Endodermal cell (in vitro differentiated cells): ENCODE results near the gene MCF2L2. TPM values are rescaled to one million over a fixed set of nuclear protein-coding genes. Genes with fewer than 3 reads are reported as not detected.

Experiments used
- DNase-seq: peaks from one replicate; pipeline ENCODE4 v3.0.0-alpha.2; 2017
- H3K27ac ChIP-seq: 2 replicates; pipeline ENCODE4 v1.5.1; 2013; ENCODE audit warnings: mild to moderate bottlenecking, low read depth, low read length, moderate library complexity
- H3K27me3 ChIP-seq: 2 replicates; pipeline ENCODE4 v1.6.1; 2013; ENCODE audit warnings: mild to moderate bottlenecking, low read length, moderate library complexity; ENCODE audit not compliant: insufficient read depth, control insufficient read depth, poor library complexity, severe bottlenecking
- H3K36me3 ChIP-seq: 2 replicates; pipeline ENCODE4 v1.7.0; 2013; ENCODE audit warnings: mild to moderate bottlenecking, low read length, moderate library complexity; ENCODE audit not compliant: control insufficient read depth, insufficient read depth
- H3K4me1 ChIP-seq: one replicate; pipeline ENCODE4 v1.7.0; 2013; ENCODE audit warnings: low read length; ENCODE audit not compliant: control insufficient read depth, insufficient read depth
- H3K4me3 ChIP-seq: 2 replicates; pipeline ENCODE4 v1.5.1; 2013; ENCODE audit warnings: mild to moderate bottlenecking, low read length, moderate library complexity
- H3K9ac ChIP-seq: 2 replicates; pipeline ENCODE4 v1.6.1; 2013; ENCODE audit warnings: mild to moderate bottlenecking, low read length, moderate library complexity; ENCODE audit not compliant: poor library complexity, severe bottlenecking; ENCODE audit errors: extremely low read depth
- H3K9me3 ChIP-seq: 2 replicates; pipeline ENCODE4 v1.6.1; 2013; ENCODE audit warnings: mild to moderate bottlenecking, low read length, moderate library complexity; ENCODE audit not compliant: control insufficient read depth
- H3K27ac Mint-ChIP-seq: 2 replicates; pipeline ENCODE4 v1.8.0; 2020; ENCODE audit warnings: mixed read lengths
- H3K27me3 Mint-ChIP-seq: 2 replicates; pipeline ENCODE4 v1.8.0; 2021; ENCODE audit warnings: mild to moderate bottlenecking, mixed read lengths; ENCODE audit not compliant: insufficient read depth
- H3K36me3 Mint-ChIP-seq: 2 replicates; pipeline ENCODE4 v1.8.0; 2020; ENCODE audit warnings: low read depth, mixed read lengths
- H3K4me1 Mint-ChIP-seq: 2 replicates; pipeline ENCODE4 v1.8.0; 2020; ENCODE audit warnings: mixed read lengths
- H3K4me3 Mint-ChIP-seq: 2 replicates; pipeline ENCODE4 v1.8.0; 2020; ENCODE audit warnings: mild to moderate bottlenecking, moderate library complexity, mixed read lengths
- H3K9me3 Mint-ChIP-seq: 2 replicates; pipeline ENCODE4 v1.8.0; 2020; ENCODE audit warnings: mild to moderate bottlenecking, mixed read lengths
- CTCF ChIP-seq: fragments of 200-600 bp; sonication (generic); conservative IDR thresholded peaks from 2 replicates; pipeline ENCODE4 v1.5.0; 2021; ENCODE audit warnings: antibody characterized with exemption, mild to moderate bottlenecking
- WGBS, 2 experiments: methylation state at CpG; one replicate each; pipeline versions ENCODE4 v1.1.5 to v1.1.7; 2013; ENCODE audit warnings: missing lambda C conversion rate in 2 of 2, mixed read lengths in 1 of 2; ENCODE audit not compliant: insufficient coverage in 1 of 2, insufficient read length in 1 of 2; 5-methylcytosine and 5-hydroxymethylcytosine counted together
- total RNA-seq, 2 donors: library from RNA; stranded (reverse); fragmentation: NEBNext Ultra II Directional in 1 of 2; extraction: Animal tissue kit (Norgen Biotek cat#: 25700) in 1 of 2; gene quantifications; 2 replicates in 1 of 2; 3 replicates in 1 of 2; pipeline ENCODE4 v1.2.1, GENCODE V29; 2021

The MCF2L2 gene
- total RNA-seq, 2 donors from 2014 or later: 72.6 to 86.5 TPM

- no peak overlapping the region for H3K27ac ChIP-seq
- no peak for DNase-seq
- Mint-ChIP-seq H3K27ac (no peak overlapping the region), H3K9me3 (peaks cover 32% of the 10 kb centered on the region), H3K4me1 (peaks cover 5% of the 10 kb centered on the region), H3K36me3 (peaks cover 57% of the 10 kb centered on the region), H3K27me3 (no peaks in the 10 kb centered on the region), H3K4me3 (no peak overlapping the region)
- no peak overlapping the region for H3K4me3 ChIP-seq
- peaks cover 69% of the 10 kb centered on the region for H3K36me3 ChIP-seq
- no peak for TF ChIP-seq CTCF
- no peak overlapping the region for H3K9ac ChIP-seq
- H3K9me3 ChIP-seq: peaks cover 5% of the 10 kb centered on the region
- 93% methylated on average over 1 of the region's 1 CpG; no CpG with 5 or more reads in 1 of the 2 experiments for WGBS, 2 experiments
- no peaks in the 10 kb centered on the region for H3K4me1 ChIP-seq
- no peaks in the 10 kb centered on the region for H3K27me3 ChIP-seq
Measured at GRCh38 chr3:183342824-183343223, 85.6 kb downstream of the MCF2L2 start.

GRCh38 chr3:183341545-183342288 is 86.7 kb downstream of the MCF2L2 start:
- no peak overlapping the region for H3K27ac ChIP-seq
- Mint-ChIP-seq H3K27ac (no peak overlapping the region), H3K27me3 (no peaks in the 10 kb centered on the region), H3K36me3 (peaks cover 55% of the 10 kb centered on the region), H3K9me3 (peaks cover 21% of the 10 kb centered on the region), H3K4me3 (no peak overlapping the region), H3K4me1 (peaks cover 5% of the 10 kb centered on the region)
- no peaks in the 10 kb centered on the region for H3K9me3 ChIP-seq
- H3K9ac ChIP-seq: no peak overlapping the region
- DNase-seq: no peak
- H3K36me3 ChIP-seq: peaks cover 74% of the 10 kb centered on the region
- TF ChIP-seq CTCF: no peak
- no peak overlapping the region for H3K4me3 ChIP-seq
- no peaks in the 10 kb centered on the region for H3K27me3 ChIP-seq
- 92 to 100% methylated on average over 4 to 14 of the region's 14 CpGs for WGBS, 2 experiments
- H3K4me1 ChIP-seq: no peaks in the 10 kb centered on the region

GRCh38 chr3:183340222-183340621 is 88.2 kb downstream of the MCF2L2 start:
- Mint-ChIP-seq H3K4me3 (no peak overlapping the region), H3K4me1 (peaks cover 5% of the 10 kb centered on the region), H3K9me3 (peaks cover 7% of the 10 kb centered on the region), H3K27me3 (no peaks in the 10 kb centered on the region), H3K27ac (no peak overlapping the region), H3K36me3 (peaks cover 44% of the 10 kb centered on the region)
- Histone ChIP-seq H3K36me3 (peaks cover 88% of the 10 kb centered on the region), H3K9me3 (no peaks in the 10 kb centered on the region), H3K27me3 (no peaks in the 10 kb centered on the region), H3K9ac (no peak overlapping the region), H3K4me3 (no peak overlapping the region), H3K27ac (no peak overlapping the region), H3K4me1 (no peaks in the 10 kb centered on the region)
- WGBS, 2 experiments: 92 to 97% methylated on average over 2 of the region's 2 CpGs
- DNase-seq: no peak
- no peak for TF ChIP-seq CTCF
